HFF-Myc (cell line): ENCODE results near the gene NPLOC4.
A peak's percentile ranks its signal among the peaks of the same experiment; 100 is the strongest.

Source experiments
- DNase-seq: peaks from one replicate; pipeline ENCODE4 v3.0.0-alpha.2; 2011; ENCODE audit warnings: low read depth; ENCODE audit errors: extremely low read depth
- H3K4me3 ChIP-seq: replicated peaks from 2 replicates; pipeline ENCODE4 v1.5.1; 2011; ENCODE audit warnings: low read depth, mild to moderate bottlenecking, control low read depth, low read length
- TF ChIP-seq, protein P1 (sequence below): IDR thresholded peaks from 2 replicates; pipeline ENCODE4 v1.5.1; 2012; ENCODE audit warnings: mild to moderate bottlenecking, low read depth, low read length, control low read depth; ENCODE audit errors: missing control alignments

NPLOC4 gene

DNA sequence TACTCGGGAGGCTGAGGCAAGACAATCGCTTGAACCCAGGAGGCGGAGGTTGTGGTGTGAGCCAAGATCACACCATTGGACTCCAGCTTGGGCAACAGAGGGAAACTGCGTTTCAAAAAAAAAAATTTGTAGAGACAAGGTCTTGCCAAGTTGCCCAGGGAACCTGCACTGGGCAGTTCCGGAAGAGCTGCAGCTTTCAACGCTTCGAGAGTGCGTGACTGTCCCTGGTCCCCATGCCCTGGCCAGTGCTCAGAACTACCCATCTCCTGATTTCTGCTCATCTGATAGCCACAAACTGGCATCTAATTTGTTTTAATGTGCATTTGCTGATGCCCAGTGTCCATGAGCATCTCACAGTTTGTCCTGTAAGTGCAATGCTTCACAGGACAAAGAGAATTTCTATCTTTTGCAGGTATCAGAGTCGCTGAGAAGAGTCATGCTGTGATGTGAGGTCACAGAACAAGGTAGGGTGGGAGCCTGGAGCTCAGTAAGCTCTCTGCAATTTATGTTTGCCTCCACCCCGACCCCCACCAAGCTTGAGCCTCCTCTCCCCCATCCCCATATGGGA is 128.2 kb downstream of the NPLOC4 start:
- no peak for DNase-seq
- H3K4me3 ChIP-seq = peak overlapping the region; percentile 69
- TF ChIP-seq, protein P1, sequence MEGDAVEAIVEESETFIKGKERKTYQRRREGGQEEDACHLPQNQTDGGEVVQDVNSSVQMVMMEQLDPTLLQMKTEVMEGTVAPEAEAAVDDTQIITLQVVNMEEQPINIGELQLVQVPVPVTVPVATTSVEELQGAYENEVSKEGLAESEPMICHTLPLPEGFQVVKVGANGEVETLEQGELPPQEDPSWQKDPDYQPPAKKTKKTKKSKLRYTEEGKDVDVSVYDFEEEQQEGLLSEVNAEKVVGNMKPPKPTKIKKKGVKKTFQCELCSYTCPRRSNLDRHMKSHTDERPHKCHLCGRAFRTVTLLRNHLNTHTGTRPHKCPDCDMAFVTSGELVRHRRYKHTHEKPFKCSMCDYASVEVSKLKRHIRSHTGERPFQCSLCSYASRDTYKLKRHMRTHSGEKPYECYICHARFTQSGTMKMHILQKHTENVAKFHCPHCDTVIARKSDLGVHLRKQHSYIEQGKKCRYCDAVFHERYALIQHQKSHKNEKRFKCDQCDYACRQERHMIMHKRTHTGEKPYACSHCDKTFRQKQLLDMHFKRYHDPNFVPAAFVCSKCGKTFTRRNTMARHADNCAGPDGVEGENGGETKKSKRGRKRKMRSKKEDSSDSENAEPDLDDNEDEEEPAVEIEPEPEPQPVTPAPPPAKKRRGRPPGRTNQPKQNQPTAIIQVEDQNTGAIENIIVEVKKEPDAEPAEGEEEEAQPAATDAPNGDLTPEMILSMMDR = no peak
